ENCODE data around the gene FBXO48. TPM values are rescaled to one million over a fixed set of nuclear protein-coding genes. Genes with fewer than 3 reads are reported as not detected.

The FBXO48 gene
- total and polyA plus RNA-seq, 8 donors: 1.5 to 3.2 (median 2.5) TPM

DNA sequence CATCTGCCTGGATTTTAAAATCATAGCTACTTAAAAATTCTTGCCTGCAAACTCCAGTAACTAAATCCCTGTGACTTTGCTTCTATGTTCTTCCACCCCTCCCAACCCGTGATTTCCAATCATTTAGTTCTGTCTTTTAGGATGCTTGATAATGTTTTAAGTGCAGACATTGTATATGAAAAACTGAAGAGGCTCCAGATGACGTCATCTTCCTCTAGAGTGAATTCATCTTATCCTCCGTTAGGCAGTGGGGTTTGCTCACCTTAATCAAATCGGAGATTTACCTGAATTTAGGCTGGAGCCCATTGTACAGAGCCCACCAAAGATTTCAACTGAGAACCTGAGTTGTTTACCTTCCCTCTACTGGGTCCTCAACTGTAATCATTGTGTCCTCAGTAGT lies 10.9 kb downstream of the FBXO48 start:
- TF ChIP-seq, protein P1, sequence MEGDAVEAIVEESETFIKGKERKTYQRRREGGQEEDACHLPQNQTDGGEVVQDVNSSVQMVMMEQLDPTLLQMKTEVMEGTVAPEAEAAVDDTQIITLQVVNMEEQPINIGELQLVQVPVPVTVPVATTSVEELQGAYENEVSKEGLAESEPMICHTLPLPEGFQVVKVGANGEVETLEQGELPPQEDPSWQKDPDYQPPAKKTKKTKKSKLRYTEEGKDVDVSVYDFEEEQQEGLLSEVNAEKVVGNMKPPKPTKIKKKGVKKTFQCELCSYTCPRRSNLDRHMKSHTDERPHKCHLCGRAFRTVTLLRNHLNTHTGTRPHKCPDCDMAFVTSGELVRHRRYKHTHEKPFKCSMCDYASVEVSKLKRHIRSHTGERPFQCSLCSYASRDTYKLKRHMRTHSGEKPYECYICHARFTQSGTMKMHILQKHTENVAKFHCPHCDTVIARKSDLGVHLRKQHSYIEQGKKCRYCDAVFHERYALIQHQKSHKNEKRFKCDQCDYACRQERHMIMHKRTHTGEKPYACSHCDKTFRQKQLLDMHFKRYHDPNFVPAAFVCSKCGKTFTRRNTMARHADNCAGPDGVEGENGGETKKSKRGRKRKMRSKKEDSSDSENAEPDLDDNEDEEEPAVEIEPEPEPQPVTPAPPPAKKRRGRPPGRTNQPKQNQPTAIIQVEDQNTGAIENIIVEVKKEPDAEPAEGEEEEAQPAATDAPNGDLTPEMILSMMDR (IDR thresholded peaks at IDR 0.05): no peak
- H3K4me1 ChIP-seq: no peaks in the 10 kb centered on the region
- intact Hi-C loops (cut with DNase I): no loop called here
- DNase-seq: no peak
- H3K27ac ChIP-seq: no peak overlapping the region
- no peaks in the 10 kb centered on the region for H3K27me3 ChIP-seq
- no peak for ATAC-seq
- H3K36me3 ChIP-seq: no peaks in the 10 kb centered on the region
- H3K9me3 ChIP-seq: no peaks in the 10 kb centered on the region
- H3K4me3 ChIP-seq: no peak overlapping the region

DNA sequence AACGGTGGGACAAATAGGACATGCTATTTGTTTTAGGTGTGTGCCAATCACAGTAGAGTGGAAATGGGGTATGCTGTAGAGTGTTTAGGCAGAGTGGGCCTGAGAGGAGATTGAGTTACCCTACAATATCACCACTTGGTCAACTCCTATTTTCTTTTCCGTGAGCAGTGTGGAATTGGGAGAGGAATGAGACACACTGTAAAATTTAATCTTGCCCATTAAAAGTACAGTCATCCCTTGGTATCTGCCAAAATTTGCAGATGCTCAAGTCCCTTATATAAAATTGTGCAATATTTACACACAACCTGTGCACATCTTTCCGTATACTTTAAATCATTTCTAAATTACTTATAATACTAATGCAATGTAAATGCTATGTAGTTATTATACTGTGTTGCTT lies 12.4 kb downstream of the FBXO48 start:
- intact Hi-C loops (cut with DNase I): no loop called here
- no peaks in the 10 kb centered on the region for H3K36me3 ChIP-seq
- H3K4me3 ChIP-seq: no peak overlapping the region
- no peaks in the 10 kb centered on the region for H3K9me3 ChIP-seq
- H3K27ac ChIP-seq: no peak overlapping the region
- DNase-seq: no peak
- no peaks in the 10 kb centered on the region for H3K27me3 ChIP-seq
- ATAC-seq: no peak
- H3K4me1 ChIP-seq: no peaks in the 10 kb centered on the region
- TF ChIP-seq, protein P1 (IDR thresholded peaks at IDR 0.05): no peak

DNA sequence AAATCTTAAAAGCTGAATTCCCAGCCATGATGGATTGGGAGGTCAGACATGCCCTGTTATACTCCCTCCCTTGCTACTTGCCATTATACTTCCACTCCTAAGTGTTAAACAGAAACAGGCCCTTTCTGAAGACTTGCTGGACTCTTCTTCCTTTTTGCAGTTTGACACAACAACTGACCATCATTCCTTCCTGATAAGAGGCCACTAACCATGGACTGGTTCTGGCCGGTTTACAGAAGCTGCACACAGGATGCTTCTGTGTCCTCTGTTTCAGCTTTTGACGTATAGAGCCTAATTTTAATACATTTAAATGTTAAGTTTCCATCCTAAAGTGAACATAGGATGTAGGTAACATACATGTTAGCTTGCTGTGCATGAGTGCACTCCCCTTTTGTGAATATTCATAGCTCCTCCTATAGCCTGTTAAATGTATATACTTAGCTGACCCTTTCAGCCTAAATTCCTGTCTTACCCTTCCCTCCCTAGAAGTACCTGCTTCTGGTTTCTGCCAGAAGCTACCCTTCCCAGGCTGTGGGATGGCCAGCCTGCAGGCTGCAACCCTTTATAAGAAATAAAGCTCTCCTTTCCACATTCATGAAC lies 13.2 kb downstream of the FBXO48 start:
- ATAC-seq: no peak
- Histone ChIP-seq H3K36me3 (no peaks in the 10 kb centered on the region), H3K27me3 (no peaks in the 10 kb centered on the region), H3K27ac (no peak overlapping the region), H3K4me1 (no peaks in the 10 kb centered on the region), H3K9me3 (peaks cover 0 to 3% of the 10 kb centered on the region in 2 donors), H3K4me3 (no peak overlapping the region)
- no peak for DNase-seq
- TF ChIP-seq, protein P1 (IDR thresholded peaks at IDR 0.05): no peak
- intact Hi-C loops (cut with DNase I): no loop called here

DNA sequence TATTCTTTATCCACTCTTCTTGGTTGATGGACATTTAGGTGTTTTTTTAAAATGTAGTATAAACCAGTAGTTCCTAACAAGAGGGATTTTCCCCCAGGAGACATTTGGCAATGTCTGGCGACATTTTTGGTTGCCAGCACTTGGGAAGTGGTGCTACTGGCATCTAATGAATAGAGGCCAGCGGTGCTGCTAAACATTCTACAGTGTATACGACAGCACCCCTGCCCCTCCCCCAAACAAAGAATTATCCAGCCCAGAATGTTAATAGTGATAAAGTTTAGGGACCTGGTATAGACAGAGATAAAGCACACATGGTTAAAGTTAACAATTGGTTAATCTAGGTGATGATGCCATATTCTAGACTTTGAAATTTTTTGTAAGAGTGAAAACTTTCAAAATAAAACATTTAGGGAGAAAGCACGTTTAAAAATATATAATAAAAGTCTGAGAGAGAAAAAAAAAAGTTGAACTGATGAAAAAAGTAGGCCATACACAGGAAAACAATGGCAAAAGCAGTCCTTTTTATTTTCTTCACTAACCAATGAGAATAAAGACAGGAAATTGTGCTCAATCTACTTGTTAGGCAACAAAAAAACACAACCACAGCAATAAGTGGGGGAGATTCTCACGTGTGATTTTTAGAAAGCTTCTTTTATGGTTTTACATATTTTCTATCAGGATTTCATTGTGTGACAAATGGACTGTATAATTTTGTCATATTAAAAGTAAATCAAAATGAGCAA lies 14.8 kb downstream of the FBXO48 start:
- ATAC-seq: no peak
- Histone ChIP-seq H3K4me3 (no peak overlapping the region), H3K27ac (peak overlapping the region in 1 of 2 donors; percentile 5), H3K27me3 (no peaks in the 10 kb centered on the region), H3K36me3 (no peaks in the 10 kb centered on the region), H3K4me1 (no peaks in the 10 kb centered on the region), H3K9me3 (peaks cover 0 to 18% of the 10 kb centered on the region in 2 donors)
- TF ChIP-seq, protein P1 (IDR thresholded peaks at IDR 0.05): no peak
- intact Hi-C loops (cut with DNase I): no loop called here
- no peak for DNase-seq

Data from left lung (tissue), 10 donors.